Measurements from ENCODE around the gene FNDC7. TPM values are rescaled to one million over a fixed set of nuclear protein-coding genes. Genes with fewer than 3 reads are reported as not detected.
"Not testable (repeated sequence)": the region's sequence is repeated elsewhere in the genome, so short reads cannot be mapped to it uniquely, and the experiment has no call there.

FNDC7 gene
- polyA plus RNA-seq, 4 donors, result 0.05 TPM; not detected in 3

- no peak for DNase-seq (ENCODE audit: low read depth in 4 of 4, low spot score in 3 of 4)
Observed at GRCh38 chr1:108734171-108734865, 21.6 kb downstream of the FNDC7 start.

- no peak for DNase-seq (ENCODE audit: low read depth in 4 of 4, low spot score in 3 of 4)
Observed at GRCh38 chr1:108742253-108742652, 29.5 kb downstream of the FNDC7 start.

- DNase-seq (ENCODE audit: low read depth in 4 of 4, low spot score in 3 of 4), result no peak
Observed at GRCh38 chr1:108745980-108746381, 33.3 kb downstream of the FNDC7 start.

GRCh38 chr1:108746382-108747170 lies 33.9 kb downstream of the FNDC7 start, which contains the start of gene STXBP3:
Gene STXBP3, plus strand, starts transcription at chr1:108746674. Its CDS starts 64 bp downstream, at chr1:108746738.
- DNase-seq (ENCODE audit: low read depth in 4 of 4, low spot score in 3 of 4), result peak; percentile 93 to 96 (median 94)

GRCh38 chr1:108747171-108747850 lies 34.6 kb downstream of the FNDC7 start:
- peak; percentile 62 to 75 (median 73) for DNase-seq (ENCODE audit: low read depth in 4 of 4, low spot score in 3 of 4)

GRCh38 chr1:108747898-108748297 lies 35.2 kb downstream of the FNDC7 start:
- no peak for DNase-seq (ENCODE audit: low read depth in 4 of 4, low spot score in 3 of 4)

- no peak for DNase-seq (ENCODE audit: low read depth in 4 of 4, low spot score in 3 of 4)
Observed at GRCh38 chr1:108749081-108749480, 36.4 kb downstream of the FNDC7 start.

- peak in 1 of 4 donors; percentile 53 for DNase-seq (ENCODE audit: low read depth in 4 of 4, low spot score in 3 of 4)
Observed at GRCh38 chr1:108750476-108751181, 37.9 kb downstream of the FNDC7 start.

GRCh38 chr1:108753363-108753762 lies 40.7 kb downstream of the FNDC7 start:
- DNase-seq (ENCODE audit: low read depth in 4 of 4, low spot score in 3 of 4), result no peak

- no peak for DNase-seq (ENCODE audit: low read depth in 4 of 4, low spot score in 3 of 4)
Observed at GRCh38 chr1:108758796-108759195, 46.1 kb downstream of the FNDC7 start.

GRCh38 chr1:108767115-108767514 lies 54.4 kb downstream of the FNDC7 start:
- DNase-seq (ENCODE audit: low read depth in 4 of 4, low spot score in 3 of 4), result no peak

GRCh38 chr1:108767708-108768107 lies 55.0 kb downstream of the FNDC7 start:
- DNase-seq (ENCODE audit: low read depth in 4 of 4, low spot score in 3 of 4), result no peak

- no peak for DNase-seq (ENCODE audit: low read depth in 4 of 4, low spot score in 3 of 4)
Observed at GRCh38 chr1:108777839-108778238, 65.1 kb downstream of the FNDC7 start.

- DNase-seq (ENCODE audit: low read depth in 4 of 4, low spot score in 3 of 4), result no peak
Observed at GRCh38 chr1:108779455-108779854, 66.7 kb downstream of the FNDC7 start.

GRCh38 chr1:108780937-108781574 lies 68.3 kb downstream of the FNDC7 start:
- DNase-seq (ENCODE audit: low read depth in 4 of 4, low spot score in 3 of 4), result no peak

- DNase-seq (ENCODE audit: low read depth in 4 of 4, low spot score in 3 of 4), result not testable (repeated sequence)
Observed at GRCh38 chr1:108781575-108781944, 68.9 kb downstream of the FNDC7 start.

GRCh38 chr1:108785264-108785663 lies 72.6 kb downstream of the FNDC7 start:
- DNase-seq (ENCODE audit: low read depth in 4 of 4, low spot score in 3 of 4), result no peak

GRCh38 chr1:108785880-108786279 lies 73.2 kb downstream of the FNDC7 start:
- no peak for DNase-seq (ENCODE audit: low read depth in 4 of 4, low spot score in 3 of 4)

- no peak for DNase-seq (ENCODE audit: low read depth in 4 of 4, low spot score in 3 of 4)
Observed at GRCh38 chr1:108791790-108792189, 79.1 kb downstream of the FNDC7 start.

Data from left renal pelvis (tissue), 4 donors.